Heart right ventricle (tissue), 16 donors: ENCODE results near the gene MYO10. TPM values are rescaled to one million over a fixed set of nuclear protein-coding genes. Genes with fewer than 3 reads are reported as not detected.

ENCODE experiments used
- ATAC-seq, 8 donors: fragments of 200-7000 bp; cut with Tn5 transposase; one replicate each; pipeline ENCODE4 v1.9.1; 2020; ENCODE audit warnings: mild to moderate bottlenecking in 8 of 8, moderate library complexity in 8 of 8, moderate number of reproducible peaks in 1 of 8
- DNase-seq, 2 donors: peaks; one replicate each; pipeline ENCODE4 v3.0.0-alpha.2; 2020
- H3K27ac ChIP-seq, 10 donors: fragments of 200-600 bp; sonication (generic) in 2 of 10; one replicate each; pipeline versions ENCODE4 v1.5.0 to v1.8.0; 2020 to 2022; ENCODE audit warnings: mild to moderate bottlenecking in 3 of 10
- H3K27me3 ChIP-seq, 7 donors: fragments of 200-600 bp; one replicate each; pipeline ENCODE4 v1.8.0; 2021 to 2022; ENCODE audit warnings: mild to moderate bottlenecking in 2 of 7
- H3K36me3 ChIP-seq, 9 donors: fragments of 200-600 bp; sonication (generic) in 1 of 9; one replicate each; pipeline versions ENCODE4 v1.5.0 to v1.8.0; 2020 to 2022; ENCODE audit warnings: mild to moderate bottlenecking in 2 of 9
- H3K4me1 ChIP-seq, 9 donors: fragments of 200-600 bp; sonication (generic) in 1 of 9; one replicate each; pipeline versions ENCODE4 v1.5.0 to v1.8.0; 2020 to 2022; ENCODE audit warnings: mild to moderate bottlenecking in 4 of 9
- H3K4me3 ChIP-seq, 10 donors: fragments of 200-600 bp; sonication (generic) in 2 of 10; one replicate each; pipeline versions ENCODE4 v1.5.0 to v1.8.0; 2020 to 2022; ENCODE audit warnings: mild to moderate bottlenecking in 7 of 10, moderate library complexity in 2 of 10
- H3K9me3 ChIP-seq, 11 donors: fragments of 200-600 bp in 10 of 11; sonication (generic) in 2 of 11; one replicate each; pipeline versions ENCODE4 v1.5.0 to v1.8.0; 2013 to 2022; ENCODE audit warnings: mild to moderate bottlenecking in 2 of 11, control low read depth in 1 of 11, moderate library complexity in 1 of 11
- WGBS, 2 donors: extraction: QIAGEN DNeasy Blood & Tissue Kit; methylation state at CpG; one replicate each; pipeline ENCODE4 v1.1.7; 2013; ENCODE audit warnings: inconsistent platforms in 1 of 2; 5-methylcytosine and 5-hydroxymethylcytosine counted together
- intact Hi-C, 10 donors: fragments of 100-400 bp; cut with DNase I; formaldehyde crosslinking; loops; one replicate each; pipeline versions ENCODE4 v1.11.1 to v1.14.2; 2022
- polyA plus RNA-seq, 2 donors: library from polyadenylated mRNA; stranded (reverse); fragments of 200-250 nt; gene quantifications; one replicate each; pipeline ENCODE4 v1.2.3, GENCODE V29; 2013
- total RNA-seq, 10 donors: library from RNA; stranded (reverse); fragmentation: NEBNext Ultra II Directional in 3 of 10; extraction: Animal tissue kit (Norgen Biotek cat#: 25700) in 3 of 10; gene quantifications; one replicate each; pipeline versions ENCODE4 v1.2.1 to v1.2.4, GENCODE V29; 2021 to 2023
- TF ChIP-seq, protein P1 (sequence below), 9 donors: fragments of 200-600 bp; sonication (generic) in 2 of 9; IDR thresholded peaks; one replicate each; pipeline versions ENCODE4 v1.5.0 to v1.8.0; 2021 to 2022; ENCODE audit warnings: antibody characterized with exemption in 9 of 9, mild to moderate bottlenecking in 5 of 9, moderate library complexity in 1 of 9
- donor health status: Arrhythmogenic right ventricular cardiomyopathy.
- donor health status: ischemic (EF 13 %, LVEDD 7.1; RV severe dilation, severe dysfunction).
- donor health status: healthy with polysubstance abuse.
- donor health status: DM: no; HTN: yes; CAD: no.
- donor health status: DM: no; HTN: no; CAD: no.
- donor health status: ischemic (EF 25% LVEDD 6.9; RV normal size, moderate dysfunction).
- donor health status: ischemic (EF 25% LVEDD 5.7; RV mildly dilated, moderate dysfunction).
- donor health status: healthy.
- donor health status: DM: yes; HTN: yes; CAD: no.
- donor health status: Ischemic cardiomyopathy.
- donor health status: ischemic (EF 35%, LVEDD 5.7; RV mildly dilated, moderate dysfunction).
- donor health status: nonischemic (EF 11% LVEDD 7.7; RV severe dilation, severe dysfunction).
- donor health status: DM: yes; HTN: yes; CAD: no.
- donor health status: PGD.
- donor health status: ischemic (EF 29% LVEDD 5.4; RV normal size, mild dysfunction).
- donor health status: nonischemic (EF 23%, LVEDD 6.1; RV moderate dilation, normal function).

The MYO10 gene
- total and polyA plus RNA-seq, 12 donors = 1.2 to 8.2 (median 4.6) TPM

DNA sequence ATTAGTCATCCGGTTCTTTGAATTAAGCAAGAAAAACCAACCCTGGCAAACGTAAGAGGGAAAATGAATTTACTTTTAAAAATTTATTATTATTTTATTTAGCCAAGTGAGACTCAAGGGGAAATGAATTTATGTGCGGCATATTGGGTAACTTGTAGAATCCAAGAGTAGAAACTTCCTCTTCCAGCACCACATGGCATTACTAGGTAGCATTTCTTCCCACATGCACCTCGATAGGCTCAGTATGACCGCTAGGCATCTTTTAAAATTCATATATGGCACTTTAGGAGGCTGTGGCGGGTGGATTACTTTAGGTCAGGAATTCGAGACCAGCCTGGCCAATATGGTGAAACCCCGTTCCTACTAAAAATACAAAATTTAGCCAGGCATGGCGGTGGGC lies 17.6 kb upstream of the MYO10 start:
- Histone ChIP-seq H3K4me1 (no peaks in the 10 kb centered on the region), H3K36me3 (no peaks in the 10 kb centered on the region), H3K4me3 (no peak overlapping the region), H3K27ac (no peak overlapping the region), H3K27me3 (no peaks in the 10 kb centered on the region), H3K9me3 (no peaks in the 10 kb centered on the region)
- ATAC-seq (no peak), DNase-seq (no peak)
- intact Hi-C loops = no loop called here
- TF ChIP-seq, protein P1, sequence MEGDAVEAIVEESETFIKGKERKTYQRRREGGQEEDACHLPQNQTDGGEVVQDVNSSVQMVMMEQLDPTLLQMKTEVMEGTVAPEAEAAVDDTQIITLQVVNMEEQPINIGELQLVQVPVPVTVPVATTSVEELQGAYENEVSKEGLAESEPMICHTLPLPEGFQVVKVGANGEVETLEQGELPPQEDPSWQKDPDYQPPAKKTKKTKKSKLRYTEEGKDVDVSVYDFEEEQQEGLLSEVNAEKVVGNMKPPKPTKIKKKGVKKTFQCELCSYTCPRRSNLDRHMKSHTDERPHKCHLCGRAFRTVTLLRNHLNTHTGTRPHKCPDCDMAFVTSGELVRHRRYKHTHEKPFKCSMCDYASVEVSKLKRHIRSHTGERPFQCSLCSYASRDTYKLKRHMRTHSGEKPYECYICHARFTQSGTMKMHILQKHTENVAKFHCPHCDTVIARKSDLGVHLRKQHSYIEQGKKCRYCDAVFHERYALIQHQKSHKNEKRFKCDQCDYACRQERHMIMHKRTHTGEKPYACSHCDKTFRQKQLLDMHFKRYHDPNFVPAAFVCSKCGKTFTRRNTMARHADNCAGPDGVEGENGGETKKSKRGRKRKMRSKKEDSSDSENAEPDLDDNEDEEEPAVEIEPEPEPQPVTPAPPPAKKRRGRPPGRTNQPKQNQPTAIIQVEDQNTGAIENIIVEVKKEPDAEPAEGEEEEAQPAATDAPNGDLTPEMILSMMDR (IDR thresholded peaks at IDR 0.05) = no peak
- WGBS, 2 donors = 92% methylated on average over 9 of the region's 9 CpGs

DNA sequence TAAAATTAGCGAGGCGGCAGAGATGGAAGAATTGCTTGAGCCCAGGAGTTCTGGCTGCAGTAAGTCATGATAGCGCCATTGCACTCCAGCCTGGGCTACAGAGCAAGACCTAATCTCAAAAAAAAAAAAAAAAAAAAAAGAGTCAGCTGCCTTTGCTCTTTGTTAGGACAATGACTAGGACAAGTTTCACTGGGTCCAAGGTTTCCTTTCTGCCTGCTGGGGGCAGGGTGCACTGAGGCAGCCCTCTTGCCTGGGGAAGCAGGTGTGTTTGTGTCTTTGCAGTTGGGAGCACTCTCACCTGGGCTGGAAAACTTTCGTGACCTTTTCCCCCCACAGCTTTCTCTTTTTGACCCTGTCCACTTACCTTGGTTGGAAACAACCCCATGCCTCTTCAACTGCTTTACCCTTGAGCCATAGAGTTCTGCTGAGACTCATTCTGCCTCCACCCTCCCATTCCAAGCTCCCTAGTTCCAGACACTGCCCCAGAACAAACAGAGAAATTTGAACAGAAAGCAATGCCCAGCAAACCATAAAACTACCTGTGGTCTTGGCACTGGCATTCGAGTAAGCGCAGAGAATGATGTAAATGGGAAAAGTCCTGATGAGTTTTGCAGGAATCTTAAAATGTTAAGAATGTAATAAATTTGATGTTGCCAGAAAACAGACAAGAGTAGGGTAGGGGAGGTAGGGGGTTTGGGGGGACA lies 17.0 kb upstream of the MYO10 start:
- Histone ChIP-seq H3K27me3 (no peaks in the 10 kb centered on the region), H3K27ac (no peak overlapping the region), H3K4me1 (no peaks in the 10 kb centered on the region), H3K9me3 (no peaks in the 10 kb centered on the region), H3K4me3 (no peak overlapping the region), H3K36me3 (no peaks in the 10 kb centered on the region)
- 92% methylated on average over 6 of the region's 6 CpGs for WGBS, 2 donors
- ATAC-seq (no peak), DNase-seq (no peak)
- TF ChIP-seq, protein P1 (IDR thresholded peaks at IDR 0.05) = no peak
- intact Hi-C loops = no loop called here

DNA sequence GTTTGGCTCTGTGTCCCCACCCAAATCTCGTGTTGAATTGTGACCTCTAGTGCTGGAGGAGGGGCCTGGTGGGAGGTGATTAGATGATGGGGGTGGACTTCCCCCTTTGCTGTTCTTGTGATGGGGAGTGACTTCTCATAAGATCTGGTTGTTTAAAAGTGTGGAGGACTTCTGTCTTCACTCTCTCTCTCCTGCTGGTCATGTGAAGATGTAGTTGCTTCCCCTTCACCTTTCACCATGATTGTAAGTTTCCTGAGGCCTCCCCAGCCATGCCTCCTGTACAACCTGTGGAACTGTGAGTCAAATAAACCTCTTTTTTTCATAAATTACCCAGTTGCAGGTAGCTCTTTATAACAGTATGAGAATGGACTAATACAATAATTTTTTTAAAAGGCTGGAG lies 10.6 kb upstream of the MYO10 start:
- H3K36me3 ChIP-seq = no peaks in the 10 kb centered on the region
- H3K4me1 ChIP-seq = no peaks in the 10 kb centered on the region
- TF ChIP-seq, protein P1 (IDR thresholded peaks at IDR 0.05) = no peak
- no peak for ATAC-seq
- no peak overlapping the region for H3K27ac ChIP-seq
- H3K9me3 ChIP-seq = peaks cover 0 to 26% (median 10%) of the 10 kb centered on the region in 11 donors
- no peaks in the 10 kb centered on the region for H3K27me3 ChIP-seq
- intact Hi-C loops = loop anchor here in 1 of 10 donors (10.0 kb wide), 1 partner anchor 48 kb away; no protein-coding TSS in a partner anchor
- 75 to 86% methylated on average over 1 of the region's 1 CpG for WGBS, 2 donors
- no peak overlapping the region for H3K4me3 ChIP-seq
- no peak for DNase-seq

DNA sequence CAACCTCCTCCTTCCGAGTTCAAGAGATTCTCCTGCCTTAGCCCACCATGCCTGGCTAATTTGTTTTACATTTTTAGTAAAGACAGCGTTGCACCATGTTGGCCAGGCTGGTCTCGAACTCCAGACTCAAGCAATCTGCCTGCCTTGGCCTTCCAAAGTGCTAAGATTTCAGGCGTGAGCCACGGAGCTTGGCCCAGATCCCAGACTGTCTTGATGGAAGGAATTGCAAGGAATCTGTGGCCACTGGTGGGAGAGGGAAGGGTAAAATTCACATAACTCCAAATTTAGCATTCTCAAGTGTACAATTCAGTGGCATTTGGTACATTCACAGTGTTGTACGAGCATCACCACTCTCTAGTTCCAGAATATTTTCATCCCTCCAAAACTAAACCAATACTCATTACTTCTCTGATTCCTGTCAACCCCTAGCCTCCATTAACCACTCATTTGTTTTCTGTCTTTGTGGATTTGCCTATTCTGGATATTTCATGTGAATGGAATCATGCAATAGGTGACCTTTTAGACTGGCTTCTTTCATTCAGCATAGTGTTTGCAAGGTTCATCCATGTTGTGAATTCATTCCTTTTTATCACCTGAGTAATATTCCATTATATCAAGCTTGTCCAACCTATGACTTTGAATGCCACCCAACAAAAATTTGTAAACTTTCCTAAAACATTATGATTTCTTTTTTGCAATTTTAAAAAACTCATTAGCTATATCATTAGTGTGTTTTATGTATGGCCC lies 8.9 kb upstream of the MYO10 start:
- intact Hi-C loops = loop anchor here in 2 of 10 donors (1.0 to 10.0 kb wide), 2 partner anchors 26 to 50 kb away; no protein-coding TSS in a partner anchor
- H3K27ac ChIP-seq = no peak overlapping the region
- WGBS, 2 donors = 76% methylated on average over 6 of the region's 6 CpGs
- H3K4me3 ChIP-seq = no peak overlapping the region
- peaks cover 0 to 26% (median 10%) of the 10 kb centered on the region in 11 donors for H3K9me3 ChIP-seq
- H3K36me3 ChIP-seq = no peaks in the 10 kb centered on the region
- no peaks in the 10 kb centered on the region for H3K4me1 ChIP-seq
- DNase-seq = no peak
- TF ChIP-seq, protein P1 (IDR thresholded peaks at IDR 0.05) = no peak
- ATAC-seq = no peak
- H3K27me3 ChIP-seq = no peaks in the 10 kb centered on the region
